ENCODE measurements around the gene SPESP1.

Gene SPESP1

GRCh38 chr15:68987120-68987519, 56.8 kb downstream of the SPESP1 start:
- TF ChIP-seq POLR2A (IDR thresholded peaks at IDR 0.05; ENCODE audit: low read depth, low read length), result no peak
- TF ChIP-seq POLR2AphosphoS5 (IDR thresholded peaks at IDR 0.05; ENCODE audit: low read depth, low read length), result no peak
- no peak for TF ChIP-seq POU2F2 (IDR thresholded peaks at IDR 0.05; ENCODE audit: low read depth, low read length)
- TF ChIP-seq PAX5 (IDR thresholded peaks at IDR 0.05; ENCODE audit: insufficient read depth, low read length, severe bottlenecking), result no peak
- TF ChIP-seq SPI1 (IDR thresholded peaks at IDR 0.05; ENCODE audit: low read depth, low read length), result no peak
- no peak for TF ChIP-seq TAF1 (IDR thresholded peaks at IDR 0.05; ENCODE audit: low read depth, low read length)
- no peak for DNase-seq (ENCODE audit: insufficient read length, low spot score)
- FAIRE-seq, result no peak

- no peak for DNase-seq (ENCODE audit: insufficient read length, low spot score)
These were observed 57.4 kb downstream of the SPESP1 start for GRCh38 chr15:68987676-68988075.

GRCh38 chr15:68989541-68990230, 59.4 kb downstream of the SPESP1 start:
- no peak for DNase-seq (ENCODE audit: insufficient read length, low spot score)

More at GRCh38 chr15:68987676-68988075, 57.4 kb downstream of the SPESP1 start:
- FAIRE-seq, result no peak
- no peak for TF ChIP-seq PAX5 (IDR thresholded peaks at IDR 0.05; ENCODE audit: insufficient read depth, low read length, severe bottlenecking)
- no peak for TF ChIP-seq TAF1 (IDR thresholded peaks at IDR 0.05; ENCODE audit: low read depth, low read length)
- TF ChIP-seq POLR2A (IDR thresholded peaks at IDR 0.05; ENCODE audit: low read depth, low read length), result no peak
- no peak for TF ChIP-seq SPI1 (IDR thresholded peaks at IDR 0.05; ENCODE audit: low read depth, low read length)
- no peak for TF ChIP-seq POU2F2 (IDR thresholded peaks at IDR 0.05; ENCODE audit: low read depth, low read length)
- no peak for TF ChIP-seq POLR2AphosphoS5 (IDR thresholded peaks at IDR 0.05; ENCODE audit: low read depth, low read length)

GRCh38 chr15:68990231-68990991, 60.1 kb downstream of the SPESP1 start:
- DNase-seq (ENCODE audit: insufficient read length, low spot score), result no peak
- no peak for FAIRE-seq
- TF ChIP-seq POLR2AphosphoS5 (IDR thresholded peaks at IDR 0.05; ENCODE audit: low read depth, low read length) (no peak), TAF1 (IDR thresholded peaks at IDR 0.05; ENCODE audit: low read depth, low read length) (no peak), PAX5 (IDR thresholded peaks at IDR 0.05; ENCODE audit: insufficient read depth, low read length, severe bottlenecking) (no peak), SPI1 (IDR thresholded peaks at IDR 0.05; ENCODE audit: low read depth, low read length) (no peak), POLR2A (IDR thresholded peaks at IDR 0.05; ENCODE audit: low read depth, low read length) (no peak), POU2F2 (IDR thresholded peaks at IDR 0.05; ENCODE audit: low read depth, low read length) (no peak)

More at GRCh38 chr15:68989541-68990230, 59.4 kb downstream of the SPESP1 start:
- no peak for TF ChIP-seq POLR2A (IDR thresholded peaks at IDR 0.05; ENCODE audit: low read depth, low read length)
- no peak for TF ChIP-seq PAX5 (IDR thresholded peaks at IDR 0.05; ENCODE audit: insufficient read depth, low read length, severe bottlenecking)
- TF ChIP-seq POLR2AphosphoS5 (IDR thresholded peaks at IDR 0.05; ENCODE audit: low read depth, low read length), result no peak
- no peak for TF ChIP-seq TAF1 (IDR thresholded peaks at IDR 0.05; ENCODE audit: low read depth, low read length)
- no peak for TF ChIP-seq POU2F2 (IDR thresholded peaks at IDR 0.05; ENCODE audit: low read depth, low read length)
- no peak for TF ChIP-seq SPI1 (IDR thresholded peaks at IDR 0.05; ENCODE audit: low read depth, low read length)
- no peak for FAIRE-seq

GRCh38 chr15:68990992-68991500, 60.7 kb downstream of the SPESP1 start:
- FAIRE-seq (no peak), DNase-seq (ENCODE audit: insufficient read length, low spot score) (no peak)
- TF ChIP-seq POLR2A (IDR thresholded peaks at IDR 0.05; ENCODE audit: low read depth, low read length), result no peak
- no peak for TF ChIP-seq PAX5 (IDR thresholded peaks at IDR 0.05; ENCODE audit: insufficient read depth, low read length, severe bottlenecking)
- TF ChIP-seq SPI1 (IDR thresholded peaks at IDR 0.05; ENCODE audit: low read depth, low read length), result no peak
- no peak for TF ChIP-seq POU2F2 (IDR thresholded peaks at IDR 0.05; ENCODE audit: low read depth, low read length)
- TF ChIP-seq TAF1 (IDR thresholded peaks at IDR 0.05; ENCODE audit: low read depth, low read length), result no peak
- TF ChIP-seq POLR2AphosphoS5 (IDR thresholded peaks at IDR 0.05; ENCODE audit: low read depth, low read length), result no peak

- TF ChIP-seq POLR2AphosphoS5 (IDR thresholded peaks at IDR 0.05; ENCODE audit: low read depth, low read length), result no peak
- TF ChIP-seq POLR2A (IDR thresholded peaks at IDR 0.05; ENCODE audit: low read depth, low read length), result no peak
- no peak for TF ChIP-seq TAF1 (IDR thresholded peaks at IDR 0.05; ENCODE audit: low read depth, low read length)
- TF ChIP-seq POU2F2 (IDR thresholded peaks at IDR 0.05; ENCODE audit: low read depth, low read length), result no peak
- no peak for TF ChIP-seq SPI1 (IDR thresholded peaks at IDR 0.05; ENCODE audit: low read depth, low read length)
- FAIRE-seq (no peak), DNase-seq (ENCODE audit: insufficient read length, low spot score) (no peak)
These were observed 61.4 kb downstream of the SPESP1 start for GRCh38 chr15:68991723-68992122.

GRCh38 chr15:68992696-68993095, 62.4 kb downstream of the SPESP1 start:
- TF ChIP-seq POU2F2 (IDR thresholded peaks at IDR 0.05; ENCODE audit: low read depth, low read length) (no peak), TAF1 (IDR thresholded peaks at IDR 0.05; ENCODE audit: low read depth, low read length) (no peak), PAX5 (IDR thresholded peaks at IDR 0.05; ENCODE audit: insufficient read depth, low read length, severe bottlenecking) (no peak), POLR2AphosphoS5 (IDR thresholded peaks at IDR 0.05; ENCODE audit: low read depth, low read length) (no peak), SPI1 (IDR thresholded peaks at IDR 0.05; ENCODE audit: low read depth, low read length) (no peak), POLR2A (IDR thresholded peaks at IDR 0.05; ENCODE audit: low read depth, low read length) (no peak)
- no peak for DNase-seq (ENCODE audit: insufficient read length, low spot score)
- FAIRE-seq, result no peak

GRCh38 chr15:68993276-68993675, 63.0 kb downstream of the SPESP1 start:
- no peak for FAIRE-seq
- TF ChIP-seq SPI1 (IDR thresholded peaks at IDR 0.05; ENCODE audit: low read depth, low read length) (no peak), PAX5 (IDR thresholded peaks at IDR 0.05; ENCODE audit: insufficient read depth, low read length, severe bottlenecking) (no peak), POLR2A (IDR thresholded peaks at IDR 0.05; ENCODE audit: low read depth, low read length) (no peak), TAF1 (IDR thresholded peaks at IDR 0.05; ENCODE audit: low read depth, low read length) (no peak), POLR2AphosphoS5 (IDR thresholded peaks at IDR 0.05; ENCODE audit: low read depth, low read length) (no peak), POU2F2 (IDR thresholded peaks at IDR 0.05; ENCODE audit: low read depth, low read length) (no peak)
- no peak for DNase-seq (ENCODE audit: insufficient read length, low spot score)

GRCh38 chr15:68994149-68994548, 63.8 kb downstream of the SPESP1 start:
- DNase-seq (ENCODE audit: insufficient read length, low spot score) (no peak), FAIRE-seq (no peak)
- TF ChIP-seq SPI1 (IDR thresholded peaks at IDR 0.05; ENCODE audit: low read depth, low read length) (no peak), POU2F2 (IDR thresholded peaks at IDR 0.05; ENCODE audit: low read depth, low read length) (no peak), TAF1 (IDR thresholded peaks at IDR 0.05; ENCODE audit: low read depth, low read length) (no peak), POLR2AphosphoS5 (IDR thresholded peaks at IDR 0.05; ENCODE audit: low read depth, low read length) (no peak), PAX5 (IDR thresholded peaks at IDR 0.05; ENCODE audit: insufficient read depth, low read length, severe bottlenecking) (no peak), POLR2A (IDR thresholded peaks at IDR 0.05; ENCODE audit: low read depth, low read length) (no peak)
